Activated effector memory CD4-positive, alpha-beta T cell treated with Interleukin-2 at 50 U/mL for 16 hours (primary cell): ENCODE results near the gene FUZ.
A peak's percentile ranks its signal among the peaks of the same experiment; 100 is the strongest.

Source experiments
- DNase-seq: peaks from one replicate; pipeline ENCODE4 v3.0.0-alpha.2; 2020

Gene FUZ

DNA sequence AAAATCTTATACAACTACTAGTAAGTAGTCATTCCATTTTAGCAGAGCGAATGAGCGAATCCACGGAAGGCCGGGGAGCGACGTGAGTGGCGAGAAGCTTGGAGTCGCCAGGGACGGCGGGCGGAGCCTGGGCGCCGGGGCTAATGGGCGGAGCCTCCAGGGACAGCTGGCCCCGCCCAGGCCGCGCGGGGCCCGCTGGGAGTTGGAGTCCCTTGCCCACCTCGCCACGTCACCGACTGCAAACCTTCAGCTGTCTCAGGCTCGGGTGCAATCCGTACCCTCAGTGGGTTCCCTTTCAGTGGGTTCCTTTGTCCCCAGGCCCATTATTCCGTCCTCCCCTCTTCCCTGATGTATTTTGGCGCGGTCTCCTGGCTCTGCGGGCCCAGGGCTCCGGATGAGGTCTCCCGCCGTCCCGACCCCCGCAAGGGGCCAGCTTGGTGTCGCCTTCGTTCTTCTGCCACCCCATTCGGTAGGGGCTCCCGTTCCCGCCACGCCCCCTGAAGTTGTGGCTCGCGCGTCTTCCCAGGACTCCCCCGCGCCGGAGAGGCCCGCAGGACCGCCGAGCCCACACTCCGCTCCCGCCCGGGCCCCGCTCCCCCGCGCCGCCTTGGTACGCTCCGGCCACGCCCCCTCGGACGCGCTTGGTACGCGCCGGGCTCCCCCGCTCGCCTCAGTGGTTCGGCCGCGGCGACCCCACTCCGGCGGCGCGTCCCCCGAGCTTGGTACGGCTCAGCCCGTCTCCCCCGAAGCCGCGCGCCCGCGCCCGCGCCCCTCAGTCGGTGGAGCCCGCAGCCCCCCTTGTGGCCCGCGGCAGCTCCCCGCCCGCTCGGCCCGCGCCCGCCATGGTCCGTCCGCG is 37.6 kb upstream of the FUZ start, which contains the start of gene PTOV1:
PTOV1 (plus strand) TSS at position 673 of the 856 bp plus-strand sequence.
- DNase-seq, result peak; percentile 80

DNA sequence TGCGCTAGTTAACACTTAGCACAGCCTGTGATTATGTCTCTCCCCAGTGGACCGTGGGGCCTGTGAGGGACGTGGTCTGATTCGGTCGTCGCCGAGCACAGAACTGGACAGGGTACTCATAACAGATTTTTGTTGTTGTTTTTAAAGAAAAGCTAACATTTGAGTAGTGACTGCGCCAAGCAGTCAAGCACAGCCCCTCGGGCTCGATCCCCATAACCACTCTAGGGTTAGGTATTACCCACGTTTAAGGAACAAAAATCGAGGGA is 37.1 kb upstream of the FUZ start:
- DNase-seq, result no peak

DNA sequence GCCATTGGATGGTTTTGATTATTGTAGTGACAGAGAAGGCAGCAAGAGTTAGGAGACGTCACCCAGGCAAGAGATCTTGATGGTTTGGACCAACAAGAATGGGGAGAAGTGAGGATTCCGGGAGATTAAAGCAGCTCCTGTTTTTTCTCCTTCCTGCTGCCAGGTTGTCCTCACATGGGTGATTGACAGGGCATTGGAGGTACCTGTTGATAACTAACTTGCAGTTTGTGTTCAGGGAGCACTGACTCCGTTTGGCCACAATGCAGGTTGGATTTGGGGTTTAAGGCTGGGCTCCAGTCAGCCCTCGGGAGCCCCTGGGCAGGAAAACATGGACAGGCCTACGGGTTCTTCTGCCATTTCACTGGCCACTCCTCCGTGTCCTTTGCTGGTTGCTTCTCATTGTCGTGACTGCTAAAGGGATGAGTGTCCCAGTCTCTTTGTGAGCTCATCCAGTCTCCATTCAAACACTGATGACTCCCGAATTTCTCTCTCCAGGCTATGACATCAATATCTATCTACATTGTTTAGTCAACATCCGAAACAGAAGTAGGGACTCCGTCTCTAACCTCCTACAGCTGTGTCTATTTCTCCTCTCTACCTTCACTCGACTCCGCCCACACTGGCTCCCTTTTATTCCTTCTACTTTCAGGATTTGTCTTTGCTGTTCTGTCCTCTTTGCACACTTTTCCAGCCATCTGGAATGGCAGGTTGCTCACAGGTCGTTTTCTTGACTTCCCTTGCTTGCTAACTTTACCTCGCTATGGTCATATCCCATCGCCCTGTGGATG is 36.5 kb upstream of the FUZ start:
- DNase-seq, result no peak

DNA sequence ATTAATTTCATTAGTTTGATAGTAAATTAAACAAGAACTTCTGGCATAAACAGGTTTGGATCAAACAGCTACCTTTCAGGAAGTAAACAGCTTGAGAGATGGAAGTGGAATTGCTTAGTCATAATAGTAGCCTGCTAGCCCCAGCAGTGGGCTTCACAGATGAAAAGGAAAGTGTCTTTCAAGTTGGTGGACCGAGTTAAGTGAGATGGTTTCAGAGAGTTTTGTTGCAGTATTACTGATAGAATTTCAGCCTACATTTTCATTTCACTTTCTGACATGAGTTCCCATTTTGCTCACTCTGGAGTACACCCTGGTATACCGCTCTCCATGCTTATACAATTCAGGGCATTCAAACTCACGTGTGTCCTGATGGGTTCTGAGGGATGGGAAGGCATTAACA is 35.8 kb upstream of the FUZ start:
- no peak for DNase-seq

DNA sequence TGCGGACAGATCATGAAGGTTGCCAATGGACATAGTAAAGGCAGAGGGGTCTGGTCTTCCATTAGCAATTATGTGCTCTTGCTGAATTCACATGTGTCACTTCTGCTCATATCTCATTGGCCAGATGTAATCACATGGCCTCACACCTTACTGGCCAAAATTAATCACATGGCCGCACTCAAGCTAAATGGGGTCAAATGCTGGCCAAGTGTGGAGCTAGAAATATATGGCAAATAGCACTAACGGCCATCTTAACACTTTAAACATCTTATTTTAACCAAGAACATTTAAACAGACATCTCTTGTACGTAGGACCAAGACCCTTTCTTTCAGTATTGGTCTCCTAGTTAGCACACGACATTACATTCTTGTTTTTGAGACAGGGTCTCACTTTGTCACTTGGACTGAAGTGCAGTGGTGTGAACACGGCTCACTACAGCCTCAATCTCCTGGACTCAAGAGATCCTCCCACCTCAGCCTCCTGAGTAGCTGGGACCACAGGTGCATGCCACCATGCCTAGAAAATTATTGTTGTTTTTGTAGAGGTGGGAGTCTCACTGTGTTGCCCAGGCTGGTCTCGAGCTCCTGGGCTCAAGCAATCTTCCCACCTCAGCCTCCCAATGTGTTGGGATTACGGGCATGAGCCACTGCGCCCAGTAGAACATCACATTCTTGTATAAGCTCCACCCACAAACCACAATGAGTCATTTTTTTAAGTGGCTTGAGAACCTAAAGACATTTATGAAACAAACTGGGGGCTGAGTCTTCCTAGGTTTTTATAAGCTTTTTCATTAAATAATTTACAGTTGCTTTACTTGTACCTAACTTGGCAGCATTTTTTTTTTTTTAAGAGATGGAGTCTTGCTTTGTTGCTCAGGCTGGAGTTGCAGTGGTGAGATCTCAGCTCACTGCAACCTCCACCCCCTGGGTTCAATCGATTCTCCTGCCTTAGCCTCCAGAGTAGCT is 34.9 kb upstream of the FUZ start:
- DNase-seq, result no peak

DNA sequence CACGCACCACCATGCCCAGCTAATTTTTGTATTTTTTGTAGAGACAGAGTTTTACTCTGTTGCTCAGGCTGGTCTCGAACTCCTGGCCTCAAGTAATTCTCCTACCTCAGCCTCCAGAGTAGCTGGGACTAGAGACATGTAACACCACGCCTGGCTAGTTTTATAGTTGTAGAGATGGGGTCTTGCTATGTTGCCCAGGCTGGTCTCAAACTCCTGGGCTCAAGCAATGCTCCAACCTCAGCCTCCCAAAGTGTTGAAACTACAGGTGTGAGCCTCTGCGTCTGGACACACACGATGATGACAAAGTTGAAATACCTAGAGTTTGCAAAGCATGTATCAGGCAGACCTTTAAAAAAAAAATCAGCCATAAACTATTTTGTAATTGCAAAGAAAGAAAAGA is 33.3 kb upstream of the FUZ start:
- DNase-seq, result no peak

DNA sequence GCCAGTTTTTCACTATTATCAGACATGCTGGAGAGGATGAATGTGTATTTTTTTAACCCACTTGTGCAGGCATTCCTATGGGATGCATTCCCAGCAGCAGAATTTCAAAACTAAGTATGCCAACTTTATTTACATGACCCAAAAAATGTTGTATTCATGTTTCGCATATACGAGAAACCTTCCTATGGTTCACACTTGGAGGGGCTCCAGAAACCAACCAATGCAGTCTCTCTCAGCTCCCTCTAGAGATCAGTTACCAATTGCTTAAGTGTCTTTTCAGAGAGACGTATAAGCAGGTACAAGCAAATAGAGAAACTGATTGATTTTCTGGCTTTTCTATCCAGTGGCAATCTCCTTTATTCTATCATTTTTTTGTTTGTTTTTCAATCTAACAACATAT is 32.3 kb upstream of the FUZ start:
- DNase-seq, result no peak

DNA sequence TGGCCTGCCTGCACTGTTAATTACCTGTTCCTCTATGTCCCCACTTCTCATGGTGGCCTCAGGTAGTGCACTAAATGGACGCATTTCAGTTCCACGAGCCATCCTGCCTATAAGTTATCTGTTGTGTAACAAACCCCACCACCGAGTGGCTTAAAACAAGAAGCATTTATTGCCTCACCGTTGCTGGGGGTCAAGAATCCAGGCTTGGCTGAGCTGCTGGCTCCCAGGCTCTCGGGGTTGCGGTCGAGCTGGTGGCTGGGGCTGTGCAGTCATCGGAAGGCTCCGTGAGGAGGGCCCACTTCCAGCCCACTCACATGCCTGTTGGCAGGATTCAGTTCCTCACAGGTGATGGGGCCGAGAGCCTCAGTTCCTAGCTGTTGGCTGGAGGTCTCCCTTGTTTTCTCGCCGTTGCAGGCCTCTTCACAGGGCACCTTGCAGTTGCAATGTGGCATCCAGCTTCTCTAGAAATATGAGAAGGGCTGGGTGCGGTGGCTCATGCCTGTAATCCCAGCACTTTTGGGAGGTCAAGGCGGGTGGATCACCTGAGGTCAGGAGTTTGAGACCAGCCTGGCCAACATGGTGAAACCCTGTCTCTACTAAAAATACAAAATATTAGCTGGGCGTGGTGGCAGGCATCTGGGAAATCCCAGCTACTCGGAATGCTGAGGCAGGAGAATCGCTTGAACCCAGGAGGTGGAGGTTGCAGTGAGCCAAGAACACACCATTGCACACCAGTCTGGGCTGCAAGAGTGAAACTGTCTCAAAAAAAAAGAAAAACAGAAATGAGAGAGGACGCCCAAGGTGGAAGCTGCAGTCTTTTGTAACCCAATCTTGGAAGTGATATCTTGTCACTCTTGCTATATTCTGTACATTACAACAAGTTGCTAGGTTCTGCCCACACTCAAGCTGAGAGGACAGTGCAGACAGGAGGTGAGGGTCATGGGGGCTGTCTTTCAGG is 31.3 kb upstream of the FUZ start:
- DNase-seq, result no peak

DNA sequence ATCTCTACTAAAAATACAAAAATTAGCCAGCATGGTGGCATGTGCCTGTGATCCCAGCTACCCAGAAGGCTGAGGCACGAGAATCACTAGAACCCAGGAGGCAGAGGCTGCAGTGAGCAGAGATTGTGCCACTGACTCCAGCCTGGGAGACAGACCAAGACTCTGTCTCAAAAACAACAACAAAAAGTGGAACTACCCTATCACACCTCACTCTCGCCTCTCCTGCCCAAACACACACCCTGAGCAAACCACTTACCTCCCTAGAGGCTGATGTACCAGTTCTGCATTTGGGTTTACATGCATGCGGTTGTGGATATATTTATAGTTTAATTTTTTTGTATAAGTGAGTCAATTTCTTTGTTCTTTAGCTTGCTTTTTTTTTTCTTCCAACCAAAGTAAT is 30.2 kb upstream of the FUZ start:
- no peak for DNase-seq

DNA sequence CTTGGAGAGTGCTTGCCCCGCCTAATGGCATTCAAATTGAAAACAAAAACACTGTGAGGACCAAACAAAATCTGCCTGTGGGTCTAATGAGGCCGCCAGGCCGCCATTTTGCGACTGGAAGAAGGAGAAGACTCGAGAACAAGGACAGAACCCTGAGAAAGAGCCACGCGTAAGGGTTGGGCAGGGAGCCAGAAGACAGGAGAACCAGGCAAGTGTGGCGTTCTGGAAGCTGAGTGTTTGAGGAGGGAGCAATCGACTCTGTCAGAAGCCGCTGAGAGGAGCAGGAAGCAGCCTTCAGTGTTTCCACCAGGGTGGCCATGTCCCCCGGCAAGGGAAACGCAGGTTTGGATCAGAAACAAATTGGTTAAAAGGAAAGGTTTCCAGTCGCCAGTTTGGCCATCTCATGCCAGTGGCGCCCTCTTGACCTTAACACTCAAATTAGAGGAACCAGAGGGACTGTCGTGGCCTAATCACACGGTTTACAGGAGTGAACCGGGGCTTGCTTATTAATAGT is 27.7 kb upstream of the FUZ start:
- DNase-seq, result no peak

DNA sequence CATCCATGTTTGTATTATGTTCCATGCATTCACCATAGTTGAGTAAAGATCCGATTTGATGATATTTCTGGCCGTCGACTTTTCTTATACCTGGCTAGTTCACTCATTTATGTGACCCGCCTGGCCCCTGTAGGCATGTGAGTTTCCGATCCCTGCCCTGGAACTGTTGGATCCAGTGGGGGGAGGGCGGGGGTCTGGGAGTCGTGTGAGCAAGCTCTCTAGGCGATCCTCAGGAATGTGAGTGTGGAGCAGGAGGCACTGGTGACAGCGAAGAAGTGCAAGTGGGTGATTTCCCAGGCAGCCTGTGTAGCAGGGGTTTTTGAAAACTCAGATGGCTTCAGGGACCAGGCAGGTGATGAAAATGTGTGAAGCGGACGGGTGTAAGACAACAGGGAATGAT is 27.2 kb upstream of the FUZ start:
- DNase-seq, result no peak

DNA sequence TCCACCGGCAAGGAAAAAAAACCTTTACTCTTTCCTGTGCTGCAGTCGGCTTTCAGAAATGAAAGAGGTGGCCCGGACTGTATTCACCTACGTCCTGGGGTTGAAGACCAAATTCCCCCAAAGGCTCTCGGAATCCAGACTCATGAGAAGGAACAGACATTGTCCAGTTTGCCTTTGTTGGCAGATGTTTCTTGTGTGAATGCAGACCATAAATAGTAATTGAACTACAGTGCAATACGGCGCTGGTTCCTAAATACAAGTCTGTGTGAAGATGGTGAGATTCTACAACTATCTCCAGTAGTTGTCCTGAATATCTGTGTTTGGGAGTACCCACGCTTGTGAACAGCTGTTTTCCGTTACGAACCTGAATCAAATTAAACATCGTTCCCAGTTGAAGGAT is 26.6 kb upstream of the FUZ start:
- DNase-seq, result no peak

DNA sequence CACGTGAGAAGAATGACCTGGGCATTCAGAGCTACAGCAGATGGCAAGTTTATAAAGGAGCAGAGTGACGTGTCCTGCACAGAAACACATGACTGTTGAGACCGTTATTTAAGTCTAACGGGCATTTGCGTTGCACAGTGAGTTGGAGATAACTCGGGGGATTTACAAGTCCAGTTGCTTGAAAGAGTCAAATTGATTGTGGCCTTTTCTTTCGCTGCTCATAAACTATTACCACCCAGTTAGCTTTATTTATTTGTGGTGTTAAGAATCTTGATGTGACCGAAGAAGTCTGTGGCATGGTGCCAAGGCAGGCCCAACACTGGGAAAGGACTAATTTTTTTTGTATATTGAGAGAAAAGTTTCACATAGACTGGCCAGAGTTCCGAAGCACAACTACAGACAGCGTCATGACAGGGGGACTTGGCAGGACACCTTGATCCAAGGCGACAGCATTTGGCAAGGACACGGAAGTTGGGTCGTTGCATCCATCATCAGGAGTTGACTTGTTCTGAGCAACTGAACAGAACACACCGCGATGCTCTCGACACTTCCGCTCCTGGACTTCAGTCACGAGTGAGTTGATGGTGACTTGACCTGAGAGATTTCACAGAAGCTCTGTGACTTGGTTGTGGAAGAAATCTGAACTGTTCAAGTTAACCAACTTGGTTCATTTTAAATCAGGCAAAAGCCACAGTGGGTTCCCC is 25.9 kb upstream of the FUZ start:
- DNase-seq, result no peak

DNA sequence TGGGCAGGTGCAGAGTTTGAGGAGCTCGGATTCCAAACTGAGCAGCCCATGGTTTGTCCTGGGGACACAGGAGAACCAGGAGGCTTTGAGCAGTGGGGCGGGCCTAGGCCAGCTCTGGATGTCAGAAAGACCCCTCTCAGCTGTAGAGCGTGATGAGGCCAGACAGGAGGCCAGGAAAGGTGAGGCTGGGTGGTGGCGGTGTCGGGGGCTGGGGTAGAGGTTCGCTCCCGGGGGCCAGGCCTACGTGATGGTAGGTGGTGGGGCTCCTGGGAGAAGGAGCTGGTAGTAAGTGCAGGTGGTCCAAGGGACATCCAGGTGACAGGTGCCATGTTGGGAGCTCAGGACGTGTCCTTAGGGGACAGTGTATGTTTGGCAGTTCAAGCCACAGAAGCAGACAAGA is 24.3 kb upstream of the FUZ start:
- DNase-seq, result no peak

DNA sequence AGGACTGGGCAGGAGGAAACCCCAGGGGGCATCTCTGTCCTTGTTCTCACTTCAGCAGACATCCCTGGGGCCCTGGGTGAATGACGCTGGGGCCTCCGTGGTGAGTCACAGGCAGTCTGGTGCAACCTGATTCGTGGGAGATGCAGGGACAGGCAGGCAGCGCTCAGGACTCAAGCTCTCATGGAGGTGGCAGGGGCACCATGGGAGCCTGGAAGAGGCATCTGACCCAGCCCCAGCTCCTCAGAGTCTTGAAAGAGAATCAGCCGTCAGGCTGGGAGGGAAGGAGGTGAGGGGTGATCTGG is 23.9 kb upstream of the FUZ start:
- DNase-seq, result no peak

DNA sequence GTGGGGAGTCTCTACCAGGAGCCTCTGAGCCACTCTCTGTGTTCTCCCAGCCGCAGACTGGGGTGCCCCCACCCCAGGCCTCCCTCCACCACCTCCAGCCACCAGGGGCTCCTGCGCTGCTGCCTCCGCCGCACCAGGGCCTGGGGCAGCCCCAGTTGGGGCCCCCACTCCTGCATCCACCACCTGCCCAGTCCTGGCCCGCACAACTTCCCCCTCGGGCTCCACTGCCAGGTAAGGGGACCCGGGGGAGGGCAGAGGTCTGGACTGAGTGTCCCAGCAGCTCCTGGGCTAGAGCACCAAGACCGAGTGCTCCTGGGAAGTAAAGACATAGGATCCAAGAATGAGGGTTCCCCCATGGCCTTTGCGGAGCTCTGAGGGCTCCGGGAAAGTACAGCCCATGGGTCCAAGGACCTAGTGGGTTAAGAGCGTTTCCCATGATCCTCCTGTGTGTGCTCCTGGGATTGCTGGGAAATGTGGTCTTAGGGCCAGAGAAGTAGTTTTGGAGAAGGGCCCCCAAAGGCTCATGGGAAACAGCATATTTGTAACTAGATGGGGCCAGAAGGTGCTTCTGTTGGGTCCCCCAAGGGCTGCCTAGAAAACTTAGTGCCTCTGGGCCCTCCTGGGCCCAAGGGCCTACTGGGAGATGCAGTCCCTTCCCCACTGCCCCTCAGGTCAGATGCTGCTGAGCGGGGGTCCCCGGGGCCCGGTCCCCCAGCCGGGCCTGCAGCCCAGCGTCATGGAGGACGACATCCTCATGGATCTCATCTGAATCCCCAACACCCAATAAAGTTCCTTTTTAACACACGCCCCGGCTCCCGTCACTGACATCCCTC is 23.3 kb upstream of the FUZ start:
- DNase-seq, result no peak

DNA sequence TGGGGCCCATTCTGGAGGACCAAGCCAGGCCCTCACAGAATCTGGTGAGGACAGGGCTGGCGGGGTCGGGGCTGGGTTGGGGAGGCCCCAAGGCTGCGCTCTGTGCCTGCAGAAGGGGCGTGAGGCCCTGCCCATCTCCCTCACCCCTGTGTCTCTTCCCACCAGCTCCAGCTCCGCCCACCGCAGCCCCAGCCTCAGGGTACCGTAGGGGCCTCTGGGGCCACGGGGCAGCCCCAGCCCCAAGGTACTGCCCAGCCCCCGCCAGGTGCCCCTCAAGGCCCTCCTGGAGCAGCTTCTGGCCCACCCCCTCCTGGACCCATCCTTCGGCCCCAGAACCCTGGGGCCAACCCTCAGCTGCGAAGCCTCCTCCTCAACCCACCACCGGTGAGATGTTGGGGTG is 22.5 kb upstream of the FUZ start:
- no peak for DNase-seq

DNA sequence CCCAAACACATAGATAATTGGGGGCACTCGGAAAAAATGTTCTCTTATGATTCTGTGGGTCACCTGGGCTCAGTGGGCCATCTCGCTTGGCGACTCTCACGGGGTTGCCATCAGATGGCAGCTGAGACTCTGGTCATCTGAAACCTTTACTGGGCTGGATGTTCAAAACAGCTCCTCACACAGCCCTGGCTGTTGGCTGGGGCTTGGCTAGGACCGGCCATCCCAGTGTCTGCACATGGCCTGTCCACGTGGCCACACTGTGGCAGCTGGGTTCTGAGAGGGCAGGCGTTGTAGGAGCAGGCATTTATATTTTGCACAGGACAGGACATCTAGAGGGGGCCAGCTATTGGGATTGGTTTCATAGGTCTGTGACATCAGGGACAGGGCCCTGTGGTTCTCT is 20.5 kb upstream of the FUZ start:
- no peak for DNase-seq

DNA sequence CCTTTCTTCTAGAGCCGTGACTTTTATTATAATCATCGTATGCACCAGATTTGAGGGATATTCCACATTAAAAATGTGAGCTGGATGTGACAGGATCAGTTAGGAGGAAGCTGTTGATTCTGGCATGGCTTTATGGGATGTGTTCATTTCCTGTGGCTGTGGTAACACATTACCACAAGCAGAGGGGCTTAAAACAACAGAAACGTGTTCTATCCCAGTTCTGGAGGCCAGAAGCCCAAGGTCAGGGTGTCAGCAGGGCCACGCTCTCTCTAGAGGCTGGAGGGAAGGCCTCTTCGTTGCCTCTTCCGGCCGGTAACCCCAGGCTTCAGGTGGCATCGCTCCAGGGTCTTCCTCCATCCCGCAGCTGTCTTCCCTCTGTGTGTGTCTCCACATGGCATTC is 19.5 kb upstream of the FUZ start:
- DNase-seq, result no peak

DNA sequence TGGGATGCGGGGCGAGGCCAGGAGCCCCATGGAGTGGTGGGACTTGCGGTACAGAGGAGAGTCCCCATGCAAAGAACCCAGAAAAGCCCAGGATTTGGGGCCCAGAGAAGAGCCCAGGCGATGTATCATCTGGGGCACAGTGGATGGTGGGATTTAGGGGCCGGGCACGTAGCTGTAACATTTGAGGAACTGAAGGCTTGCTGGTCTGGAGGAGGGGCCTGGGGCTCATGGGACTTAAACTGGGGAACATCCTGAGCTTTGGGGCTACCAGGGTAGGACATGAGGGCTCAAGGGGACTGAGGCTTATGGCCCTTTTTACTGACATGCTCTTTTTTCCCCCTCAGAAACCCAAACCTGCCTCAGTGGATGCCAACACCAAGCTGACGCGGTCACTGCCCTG is 18.5 kb upstream of the FUZ start:
- DNase-seq, result no peak

DNA sequence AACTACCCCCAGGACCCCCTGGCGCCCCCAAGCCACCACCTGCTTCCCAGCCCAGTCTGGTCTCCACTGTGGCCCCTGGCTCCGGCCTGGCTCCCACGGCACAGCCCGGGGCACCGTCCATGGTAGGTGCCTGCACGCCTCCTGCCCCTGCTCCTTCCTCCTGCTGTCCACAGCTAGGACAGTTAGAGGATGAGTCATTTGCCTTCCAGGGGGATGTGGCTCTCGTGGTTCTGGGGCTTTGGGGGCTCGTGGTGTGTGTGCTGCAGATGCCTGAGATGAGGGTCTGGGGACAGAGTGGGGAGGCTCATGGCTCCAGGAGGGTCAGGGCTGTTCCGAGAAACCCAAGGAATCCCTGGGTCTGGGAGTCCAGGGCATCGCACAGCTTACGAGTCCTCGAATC is 17.7 kb upstream of the FUZ start:
- no peak for DNase-seq
